CD4-positive, alpha-beta T cell treated with Interleukin-15 for 4 hours (primary cell): ENCODE data around the gene LCMT1.
"Not testable (repeated sequence)": the region's sequence is repeated elsewhere in the genome, so short reads cannot be mapped to it uniquely, and the experiment has no call there.

Experiments
- DNase-seq: peaks from one replicate; pipeline ENCODE4 v3.0.0-alpha.2; 2020; ENCODE audit warnings: low spot score

The LCMT1 gene

DNA sequence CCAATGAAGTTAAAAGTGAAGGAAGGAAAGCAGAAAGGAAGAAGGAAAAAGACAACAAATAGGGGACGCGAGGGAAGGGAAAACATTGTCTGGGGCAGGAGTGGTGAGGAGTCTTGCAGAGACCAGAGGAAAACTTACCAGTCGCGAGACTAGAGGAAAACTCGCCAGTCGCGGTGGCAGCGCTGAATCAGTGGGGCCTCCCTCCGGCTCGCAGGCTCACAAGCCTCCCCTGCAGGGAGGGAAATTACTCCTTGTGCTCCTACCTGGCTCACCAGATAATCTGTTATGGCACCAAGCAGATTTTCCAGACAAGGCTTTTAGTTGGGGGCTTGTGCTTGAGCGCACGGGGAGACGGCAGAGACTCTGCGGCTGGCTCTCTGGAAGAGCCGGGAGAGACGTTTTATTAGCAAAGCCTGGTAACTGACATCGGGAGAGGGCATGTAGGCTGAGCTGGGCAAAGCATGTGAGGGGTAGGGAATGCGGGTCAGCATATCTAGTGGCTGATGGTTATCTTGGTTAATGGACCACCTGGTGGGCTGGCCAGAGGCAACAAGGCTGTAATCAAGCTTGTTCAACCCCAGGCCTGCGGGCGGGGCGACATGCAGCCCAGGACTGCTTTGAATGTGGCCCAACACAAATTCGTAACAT is 37.1 kb downstream of the LCMT1 start:
- DNase-seq = no peak

DNA sequence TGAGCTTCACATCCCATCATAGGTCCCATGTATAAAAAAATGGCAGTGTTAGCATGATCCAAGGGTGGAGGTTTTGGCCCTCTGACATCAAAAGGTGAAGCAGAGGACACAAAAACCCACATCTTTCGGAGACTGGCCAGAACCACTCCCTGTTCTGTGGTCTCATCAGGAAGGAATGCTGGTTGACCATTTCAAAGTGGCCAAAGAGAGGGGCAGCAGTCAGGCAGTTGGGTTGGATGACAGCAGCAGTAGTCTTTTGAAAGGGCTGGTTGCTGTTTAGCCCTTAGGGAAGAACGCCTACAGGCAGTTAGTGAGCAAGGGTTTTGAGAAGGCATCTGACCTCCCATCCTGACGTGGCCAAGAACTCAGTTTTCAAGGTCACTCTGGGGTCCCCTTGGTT is 40.5 kb downstream of the LCMT1 start:
- no peak for DNase-seq

DNA sequence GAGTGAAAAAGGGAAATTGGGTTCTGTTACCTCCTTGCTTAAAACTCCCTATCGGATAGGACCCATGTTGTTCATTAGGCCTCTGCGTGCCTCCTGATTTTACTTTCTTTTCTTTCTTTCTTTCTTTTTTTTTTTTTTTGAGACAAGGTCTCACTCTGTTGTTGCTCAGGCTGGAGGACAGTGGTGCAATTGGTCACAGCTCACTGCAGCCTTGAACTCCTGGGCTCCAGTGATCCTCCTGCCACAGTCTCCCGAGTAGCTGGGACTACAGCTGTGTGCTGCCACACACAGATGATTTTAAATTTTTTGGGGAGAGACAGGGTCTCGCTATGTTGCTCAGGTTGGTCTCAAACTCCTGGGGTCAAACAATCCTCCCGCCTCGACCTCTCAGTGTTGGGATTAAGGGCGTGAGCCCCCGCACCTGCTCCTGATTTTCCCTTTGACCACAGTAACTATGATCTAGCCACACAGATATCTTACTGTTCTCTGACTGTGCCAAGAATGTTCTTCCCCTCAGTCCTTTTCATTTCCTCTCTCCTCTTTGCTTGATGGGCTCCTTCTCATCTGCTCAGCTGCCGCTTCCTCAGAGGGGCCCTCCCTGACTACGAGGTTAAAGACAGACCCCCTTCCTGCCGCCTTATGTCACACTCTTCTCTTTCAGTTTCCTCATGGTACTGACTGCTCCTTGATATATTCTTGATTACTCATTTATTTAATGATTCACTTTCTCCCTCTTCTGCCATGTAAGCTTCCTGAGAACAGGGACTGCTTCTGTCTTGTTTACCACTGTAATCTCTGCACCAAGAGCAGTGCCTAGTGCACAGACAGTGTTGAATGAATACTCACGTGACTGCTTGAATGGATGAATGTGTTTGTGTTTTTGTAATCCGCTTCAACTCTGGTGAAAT is 44.3 kb downstream of the LCMT1 start:
- DNase-seq = no peak

DNA sequence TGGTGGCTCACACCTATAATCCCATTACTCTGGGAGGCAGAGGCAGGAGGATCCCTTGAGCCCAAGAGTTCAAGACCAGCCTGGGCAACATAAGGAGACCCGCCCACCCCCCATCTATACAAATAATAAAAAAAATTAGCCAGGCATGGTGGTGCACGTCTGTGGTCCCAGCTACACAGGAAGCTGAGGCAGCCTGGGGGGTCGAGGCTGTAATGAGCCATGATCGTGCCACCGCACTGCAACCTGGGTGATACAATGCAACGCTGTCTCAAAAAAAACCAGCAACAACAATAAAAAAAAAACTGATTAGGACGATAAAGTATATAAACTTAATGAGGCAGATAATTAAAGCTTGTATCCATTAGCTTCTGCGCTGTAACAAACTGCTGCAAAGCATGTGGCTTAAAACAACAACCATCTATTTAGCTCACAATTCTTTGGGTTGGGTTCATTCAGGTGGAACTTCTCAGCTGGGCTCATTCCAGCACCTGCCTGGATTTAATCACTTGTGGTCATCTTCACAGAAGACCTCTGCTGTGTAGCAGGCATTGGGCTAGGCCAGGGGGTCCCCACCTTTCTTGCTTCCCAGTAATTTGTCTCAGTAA is 45.8 kb downstream of the LCMT1 start:
- DNase-seq = no peak

DNA sequence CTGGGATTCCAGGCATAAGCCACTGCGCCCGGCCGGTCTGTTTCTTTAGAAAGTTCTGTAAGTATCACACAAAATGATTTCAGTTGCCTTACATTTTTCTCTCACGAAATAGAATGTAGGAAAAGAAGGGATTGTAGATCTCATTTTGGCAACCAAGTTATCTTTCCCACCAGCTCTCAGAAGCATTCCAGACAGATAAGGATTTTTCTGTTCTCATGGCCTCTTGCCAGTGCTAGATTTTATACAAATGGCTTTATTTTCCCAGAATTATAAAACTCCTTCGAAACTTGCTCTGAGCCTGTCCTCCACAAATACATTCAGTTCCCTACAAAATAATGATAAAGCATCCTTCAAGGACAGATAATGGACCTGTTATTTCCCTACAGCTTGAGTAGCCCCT is 46.9 kb downstream of the LCMT1 start:
- no peak for DNase-seq

DNA sequence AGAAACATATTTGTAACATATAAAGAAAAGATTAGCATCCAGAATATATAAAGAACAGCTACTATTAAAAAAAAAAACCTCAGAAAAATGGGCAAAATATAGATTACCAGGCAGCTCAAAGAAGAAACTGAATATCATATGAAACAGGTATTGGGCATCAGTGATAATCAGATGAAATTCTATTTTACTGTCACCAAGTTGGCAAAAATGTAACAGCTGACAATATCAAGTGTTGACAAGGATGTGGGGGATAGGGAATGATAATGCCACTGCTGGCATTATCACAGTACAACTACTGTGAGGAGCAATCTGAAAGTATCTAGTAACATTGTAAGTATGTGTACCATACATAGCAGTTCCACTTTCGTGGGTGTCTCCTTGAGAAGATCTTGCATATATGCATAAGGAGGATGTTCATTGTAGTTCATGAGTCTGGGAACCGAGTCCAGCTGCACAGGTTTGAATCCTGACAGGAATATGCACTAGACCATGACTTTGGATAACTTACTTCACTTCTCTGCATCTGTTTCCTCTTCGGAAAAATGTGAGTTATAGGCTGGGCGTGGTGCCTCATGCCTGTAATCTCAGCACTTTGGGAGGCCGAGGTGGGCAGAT is 50.3 kb downstream of the LCMT1 start:
- DNase-seq = no peak

DNA sequence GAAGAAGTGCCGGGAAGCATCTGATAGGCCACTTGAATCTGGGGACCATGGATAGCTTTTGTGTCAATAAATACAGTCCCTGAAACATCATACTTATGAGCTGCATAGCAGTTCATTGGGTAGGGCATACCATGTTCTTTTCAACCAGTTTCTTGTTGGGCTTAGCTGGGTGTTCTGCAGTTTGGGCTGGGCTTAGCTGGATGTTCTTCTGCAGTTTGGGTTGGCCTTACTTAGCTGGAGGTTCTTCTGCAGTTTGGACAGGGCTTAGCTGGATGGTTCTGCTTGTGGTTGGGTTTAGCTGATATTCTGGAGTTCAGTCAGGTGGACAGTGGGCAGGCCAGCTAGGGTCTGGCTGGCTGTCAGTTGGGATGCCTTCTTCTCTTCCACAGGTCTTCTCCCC is 52.1 kb downstream of the LCMT1 start:
- no peak for DNase-seq

DNA sequence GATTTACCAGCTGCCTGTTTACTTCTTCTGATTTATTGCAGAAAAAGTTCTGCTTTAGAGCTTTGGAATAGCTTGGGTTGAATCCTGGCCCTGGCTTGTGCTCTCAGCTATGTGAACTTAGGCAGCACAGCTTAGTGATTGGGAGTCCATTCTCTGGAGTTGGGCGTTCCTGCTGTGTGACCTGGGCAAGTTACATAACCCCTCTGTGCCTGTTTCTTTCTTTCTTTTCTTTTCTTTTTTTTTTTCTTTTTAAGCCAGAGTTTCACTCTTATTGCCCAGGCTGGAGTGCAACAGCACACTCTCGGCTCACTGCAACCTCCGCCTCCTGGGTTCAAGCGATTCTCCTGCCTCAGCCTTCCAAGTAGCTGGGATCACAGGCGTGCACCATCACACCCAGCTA is 53.7 kb downstream of the LCMT1 start:
- no peak for DNase-seq

DNA sequence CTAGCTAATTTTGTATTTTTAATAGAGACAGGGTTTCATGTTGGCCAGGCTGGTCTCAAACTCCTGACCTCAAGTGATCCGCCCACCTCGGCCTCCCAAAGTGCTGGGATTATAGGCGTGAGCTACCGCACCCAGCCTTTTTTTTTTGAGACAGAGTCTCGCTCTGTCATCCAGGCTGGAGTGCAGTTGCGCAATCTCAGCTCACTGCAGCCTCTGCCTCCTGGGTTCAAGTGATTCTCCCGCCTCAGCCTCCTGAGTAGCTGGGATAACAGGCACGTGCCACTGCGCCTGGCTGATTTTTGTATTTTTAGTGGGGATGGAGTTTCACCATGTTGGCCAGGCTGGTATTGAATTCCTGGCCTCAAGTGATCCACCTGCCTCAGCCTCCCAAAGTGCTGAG is 56.4 kb downstream of the LCMT1 start:
- DNase-seq = not testable (repeated sequence)

DNA sequence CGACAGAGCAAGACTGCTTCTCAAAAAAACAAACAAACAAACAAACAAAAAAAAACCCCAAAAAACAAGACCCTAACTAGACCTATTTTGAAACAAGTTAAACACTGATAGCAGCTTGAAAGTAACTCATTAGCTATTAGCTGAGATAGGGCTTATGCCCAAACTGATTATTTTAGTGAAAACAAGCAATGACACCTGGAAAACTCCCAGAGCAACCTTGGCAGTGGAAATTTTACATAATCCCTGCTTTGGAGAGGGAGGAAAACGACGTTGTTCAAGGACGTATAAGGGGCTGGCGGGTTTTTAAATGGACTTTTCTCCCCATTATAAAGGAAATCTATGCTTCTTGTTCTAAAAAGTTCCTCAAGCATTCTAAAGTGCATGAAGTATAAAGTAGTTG is 59.8 kb downstream of the LCMT1 start:
- no peak for DNase-seq

DNA sequence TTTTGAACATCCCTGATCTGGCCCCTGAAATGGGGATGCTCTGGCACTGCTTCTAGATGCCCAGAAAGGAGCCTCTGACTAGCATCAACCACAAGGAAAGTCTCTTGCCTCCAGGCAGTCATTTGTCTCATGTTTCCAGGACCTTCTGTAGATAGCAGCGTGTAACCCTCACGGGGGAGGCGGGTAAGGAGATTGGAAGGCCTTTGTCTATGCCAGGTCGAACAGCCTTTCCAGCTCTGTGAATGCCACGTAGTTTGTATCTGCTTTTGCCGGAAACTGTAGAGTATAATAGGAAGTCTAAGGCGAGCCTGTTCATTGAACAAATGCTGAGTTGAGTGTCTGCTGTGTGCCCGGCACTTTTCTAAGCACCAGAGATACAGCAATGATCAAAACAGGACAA is 61.3 kb downstream of the LCMT1 start:
- no peak for DNase-seq

DNA sequence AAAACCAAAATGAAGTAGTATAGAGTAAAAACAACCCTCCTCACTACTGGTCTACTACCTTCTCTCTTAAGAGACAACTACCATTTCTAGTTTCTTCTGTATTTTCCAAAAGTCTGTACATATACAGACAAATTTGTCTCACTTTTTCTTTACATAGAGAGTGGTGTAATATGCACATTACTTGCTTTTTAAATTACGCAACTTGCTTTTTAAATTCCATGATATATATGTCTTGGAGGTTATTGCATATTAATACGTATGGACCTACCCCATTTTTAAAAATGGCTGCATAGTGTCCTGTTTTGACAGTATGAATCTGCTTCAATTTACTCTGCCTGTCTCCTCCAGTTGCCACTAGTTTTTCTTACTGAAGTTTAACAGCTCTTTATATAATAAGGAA is 62.7 kb downstream of the LCMT1 start:
- no peak for DNase-seq

DNA sequence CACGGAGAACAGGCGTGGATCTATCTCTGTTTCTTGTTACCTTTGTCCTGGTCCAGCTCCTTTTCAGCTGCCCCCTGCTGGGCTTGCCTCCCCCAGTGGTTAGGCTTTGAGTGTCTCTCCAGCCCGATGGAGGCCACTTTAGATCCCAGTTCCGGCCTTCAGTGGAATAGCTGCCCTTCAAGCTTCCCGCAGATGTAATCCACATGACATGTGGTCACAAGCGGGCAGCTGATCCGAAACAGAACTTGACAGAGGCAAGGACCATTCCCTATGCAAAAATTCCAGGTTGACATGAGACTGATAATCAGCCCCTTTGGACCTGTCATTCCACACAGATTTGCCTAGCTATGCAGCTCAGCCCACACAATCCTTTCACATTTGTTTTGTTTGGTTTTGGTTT is 64.6 kb downstream of the LCMT1 start:
- no peak for DNase-seq

DNA sequence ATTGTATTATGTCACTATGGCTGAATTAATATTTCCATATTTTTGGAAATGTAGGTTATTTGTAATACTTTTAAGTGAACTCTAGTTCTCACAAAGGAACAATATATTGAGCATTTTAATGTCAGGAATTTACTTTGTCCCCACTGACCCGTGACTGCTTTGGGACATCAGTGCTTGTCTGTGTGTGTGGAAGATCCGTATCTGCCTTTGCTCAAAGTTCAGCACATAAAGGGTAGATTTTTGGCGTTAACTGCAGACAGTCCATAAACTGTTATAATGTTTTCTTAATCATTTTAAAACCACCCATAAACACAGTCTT is 65.9 kb downstream of the LCMT1 start:
- no peak for DNase-seq

DNA sequence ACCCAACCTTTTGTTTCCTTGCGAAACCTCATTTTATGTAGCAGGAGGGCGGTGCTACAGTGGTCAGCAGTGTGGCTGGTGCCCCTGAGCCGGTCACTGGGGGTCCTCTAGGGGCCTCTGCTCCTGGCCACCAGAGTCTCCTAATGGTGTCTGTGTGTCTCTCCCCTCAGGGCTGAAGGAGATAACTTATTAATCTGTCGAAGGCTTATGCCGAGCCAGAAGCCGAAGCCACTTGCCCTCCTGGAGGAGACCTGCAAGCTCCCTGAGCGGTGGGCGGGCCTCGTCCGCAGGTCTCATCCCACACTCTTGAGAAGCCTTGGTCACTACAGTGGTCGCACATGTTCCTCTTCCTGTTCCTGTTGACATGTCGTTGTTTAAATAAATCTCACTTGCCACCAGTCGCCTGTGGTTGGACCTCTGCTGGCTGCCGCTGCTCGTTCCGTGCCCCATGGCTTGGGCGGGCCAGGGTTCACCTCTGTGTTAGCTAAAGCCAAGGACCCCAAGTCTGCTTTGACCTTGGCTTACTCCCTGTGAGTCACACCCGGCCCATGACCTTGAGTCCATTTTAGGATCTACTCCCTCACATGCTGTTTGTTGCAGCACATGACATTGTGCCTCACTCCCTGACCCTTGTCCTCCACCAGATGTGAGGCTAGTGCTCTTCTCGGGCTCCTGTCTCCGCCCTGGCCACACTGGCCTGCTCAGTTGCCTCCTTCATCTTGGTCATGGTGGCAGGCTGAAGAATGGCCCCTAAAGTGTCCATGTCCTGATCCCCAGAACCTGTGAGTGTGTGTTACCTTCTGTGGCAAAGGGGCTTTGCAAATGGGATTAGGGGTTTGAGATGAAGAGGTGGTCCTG is 66.5 kb downstream of the LCMT1 start:
- no peak for DNase-seq

DNA sequence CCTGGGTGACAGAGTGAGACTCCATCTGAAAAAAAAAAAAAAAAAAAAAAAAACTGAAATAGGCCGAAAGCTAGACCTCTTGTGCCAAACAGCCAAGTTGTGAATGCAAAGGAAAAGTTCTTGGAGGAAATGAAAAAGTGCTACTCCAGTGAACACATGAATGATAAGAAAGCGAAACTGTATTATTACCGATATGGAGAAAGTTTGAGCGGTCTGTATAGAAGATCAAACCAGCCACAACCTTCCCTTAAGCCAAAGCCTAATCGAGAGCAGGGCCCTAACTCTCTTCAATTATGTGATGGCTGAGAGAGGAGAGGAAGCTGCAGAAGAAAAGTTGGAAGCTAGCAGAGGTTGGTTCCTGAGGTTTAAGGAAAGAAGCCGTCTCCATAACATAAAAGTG is 69.7 kb downstream of the LCMT1 start:
- DNase-seq = not testable (repeated sequence)

DNA sequence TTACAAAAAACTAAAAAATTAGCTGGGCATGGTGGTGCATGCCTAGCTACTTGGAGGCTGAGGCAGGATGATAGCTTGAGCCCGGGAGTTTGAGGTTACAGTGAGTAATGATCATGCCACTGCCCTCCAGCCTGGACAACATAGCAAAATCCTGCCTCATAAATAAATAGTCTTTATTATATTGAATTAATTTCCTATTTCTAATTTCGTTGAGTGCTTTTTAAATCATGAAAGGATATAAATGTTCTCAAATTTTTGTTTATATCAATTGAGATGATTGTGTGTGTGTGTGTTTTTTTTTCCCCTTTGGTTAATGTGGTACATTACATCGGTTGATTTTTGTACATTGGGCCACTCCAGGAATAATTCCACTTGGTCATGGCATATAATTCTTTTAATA is 73.2 kb downstream of the LCMT1 start:
- no peak for DNase-seq

DNA sequence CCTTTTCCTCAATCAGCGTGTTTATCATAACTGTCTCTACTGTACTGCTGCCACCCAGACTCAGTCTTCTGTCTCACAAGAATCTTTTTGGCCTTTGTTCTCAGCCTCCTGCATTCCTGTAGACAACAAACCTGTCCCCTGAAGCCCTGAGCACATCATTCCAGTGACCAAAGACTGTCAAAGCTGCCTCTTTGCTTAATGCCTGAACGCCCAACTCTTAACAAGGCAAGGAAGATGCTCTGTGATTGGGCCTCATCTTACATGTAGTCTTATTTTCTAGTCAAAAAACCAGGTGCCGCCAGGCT is 75.9 kb downstream of the LCMT1 start:
- DNase-seq = no peak

DNA sequence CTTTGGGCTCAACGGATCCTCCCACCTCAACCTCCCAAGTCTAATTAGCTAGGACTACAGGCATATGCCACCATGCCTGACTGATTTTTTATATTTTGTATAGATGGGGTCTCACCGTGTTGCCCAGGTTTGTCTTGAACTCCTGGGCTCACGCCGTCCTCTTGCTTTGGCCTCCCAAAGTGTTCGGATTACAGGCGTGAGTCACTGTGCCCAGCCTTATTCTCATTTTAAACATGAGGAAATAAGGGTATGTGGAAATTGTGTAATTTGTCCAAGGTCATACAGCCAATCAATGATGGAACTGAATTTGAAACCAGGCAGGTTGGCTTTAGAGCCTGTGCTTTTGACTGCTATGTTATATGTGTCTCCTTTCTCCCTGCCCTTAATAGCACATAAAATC is 77.8 kb downstream of the LCMT1 start:
- DNase-seq = no peak

DNA sequence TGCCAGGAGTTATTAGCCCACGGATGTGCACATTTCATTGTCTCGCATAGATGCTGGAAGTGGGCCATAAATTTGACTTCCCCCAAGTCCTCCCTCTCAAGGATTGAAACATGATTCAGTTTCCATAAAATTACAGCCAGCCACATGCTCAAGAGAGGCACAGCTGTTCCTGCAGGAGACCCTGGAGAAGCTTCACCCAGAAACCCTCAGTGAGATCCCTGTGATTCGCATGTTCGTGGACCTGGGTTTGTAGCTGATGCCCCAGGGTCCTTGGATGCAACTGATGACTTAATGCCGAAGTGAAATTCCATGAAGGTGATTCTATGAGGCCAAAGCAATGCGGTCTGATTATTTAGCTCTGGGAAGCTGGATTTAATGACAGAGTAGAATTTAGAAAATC is 80.6 kb downstream of the LCMT1 start:
- DNase-seq = no peak

DNA sequence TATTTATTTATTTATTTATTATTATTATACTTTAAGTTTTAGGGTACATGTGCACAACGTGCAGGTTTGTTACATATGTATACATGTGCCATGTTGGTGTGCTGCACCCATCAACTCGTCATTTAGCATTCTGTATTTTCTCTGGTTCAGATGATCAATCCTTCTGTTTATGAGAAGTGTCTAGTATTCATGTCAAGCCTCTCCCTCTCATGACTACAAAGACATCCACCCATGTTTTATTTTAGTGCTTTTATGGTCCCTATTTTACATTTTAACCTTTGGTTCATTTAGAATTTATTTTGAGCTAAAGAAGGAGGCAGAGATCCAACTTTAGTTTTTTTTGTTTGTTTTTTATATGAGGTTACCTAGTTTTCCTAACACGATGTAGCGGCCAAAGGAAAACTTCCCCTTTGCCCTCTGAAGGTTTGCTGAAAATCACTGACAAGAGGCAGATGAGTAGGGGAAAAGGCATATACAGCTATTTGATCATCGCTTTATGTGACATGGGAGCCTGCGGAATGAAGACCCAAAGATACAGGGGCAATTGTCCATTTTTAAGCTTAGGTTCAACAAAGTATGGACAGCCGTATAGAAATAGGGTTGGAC is 82.8 kb downstream of the LCMT1 start:
- no peak for DNase-seq

DNA sequence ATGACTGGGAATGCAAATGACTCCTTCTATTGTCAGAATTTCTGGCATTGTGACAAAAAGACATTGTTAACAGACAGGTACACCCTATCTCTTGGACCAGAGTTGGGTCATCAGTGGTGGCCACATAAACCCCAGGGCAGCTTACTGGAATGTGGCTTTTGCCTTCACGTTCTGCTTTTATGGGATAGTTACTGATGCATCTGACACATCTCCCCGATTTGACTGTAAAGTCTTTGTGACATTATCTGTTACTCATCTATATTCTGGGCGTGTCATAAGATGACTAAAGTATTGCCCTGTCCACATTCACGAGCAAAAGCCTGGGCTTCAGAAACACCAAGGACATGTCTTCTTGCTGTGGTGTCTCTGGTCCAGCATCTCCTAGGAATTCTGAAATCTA is 86.5 kb downstream of the LCMT1 start:
- no peak for DNase-seq
